NCI-H146 (cell line): ENCODE measurements around the gene MTOR.
"Not testable (repeated sequence)": the region's sequence is repeated elsewhere in the genome, so short reads cannot be mapped to it uniquely, and the experiment has no call there.

Source experiments
- DNase-seq: peaks from one replicate; lab custom pipeline; 2025; lab: John Stamatoyannopoulos, UW

The MTOR gene

DNA sequence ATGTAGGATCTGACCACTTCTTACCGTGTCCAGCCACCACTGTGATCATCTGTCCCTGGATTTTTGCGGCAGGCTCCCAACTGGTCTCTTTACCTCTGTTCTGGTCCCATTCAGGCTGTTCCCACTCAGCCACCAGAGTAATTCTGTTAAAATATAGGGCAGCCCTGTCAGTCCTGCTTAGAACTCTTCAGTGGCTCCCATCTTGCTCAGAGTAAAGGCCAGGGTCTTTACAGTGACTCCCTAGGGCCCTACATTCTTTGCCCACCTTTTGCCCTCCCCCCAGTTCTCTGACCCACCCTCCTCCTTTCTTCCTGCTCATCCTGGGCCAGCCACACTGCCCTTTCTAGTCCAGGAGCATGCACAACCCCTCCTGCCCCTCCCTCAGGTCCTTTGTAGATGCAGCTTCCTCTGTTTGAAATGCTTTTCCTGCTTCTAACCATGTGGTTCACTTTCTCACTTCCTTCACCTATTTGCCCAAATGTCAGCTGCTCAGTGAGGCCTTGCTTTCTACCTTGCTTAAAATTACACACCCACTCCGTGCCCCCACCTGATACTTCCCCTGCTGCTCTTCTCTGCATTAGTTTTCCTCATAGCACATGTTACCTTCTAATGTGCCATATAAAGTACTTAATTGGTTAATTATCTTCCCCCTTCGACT, 18.5 kb upstream of the MTOR start:
- DNase-seq: no peak

DNA sequence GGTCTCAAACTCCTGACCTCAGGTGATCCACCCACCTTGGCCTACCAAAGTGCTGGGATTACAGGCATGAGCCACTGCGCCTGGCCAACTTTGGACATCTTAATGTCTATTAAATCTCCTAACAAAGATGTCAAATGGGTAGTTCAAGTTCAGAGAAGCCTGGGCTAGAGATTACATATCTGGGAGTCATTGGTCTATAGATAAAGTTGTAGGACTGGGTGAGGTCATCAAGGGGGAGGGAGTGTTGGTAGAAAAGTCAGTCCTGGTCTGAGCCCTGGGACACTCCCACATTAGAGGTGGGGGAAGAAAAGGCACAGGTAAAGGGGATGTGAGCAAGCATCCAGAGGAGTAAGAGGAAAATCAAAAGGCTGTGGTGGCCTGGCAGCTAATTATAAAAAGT, 17.3 kb upstream of the MTOR start:
- DNase-seq: no peak

DNA sequence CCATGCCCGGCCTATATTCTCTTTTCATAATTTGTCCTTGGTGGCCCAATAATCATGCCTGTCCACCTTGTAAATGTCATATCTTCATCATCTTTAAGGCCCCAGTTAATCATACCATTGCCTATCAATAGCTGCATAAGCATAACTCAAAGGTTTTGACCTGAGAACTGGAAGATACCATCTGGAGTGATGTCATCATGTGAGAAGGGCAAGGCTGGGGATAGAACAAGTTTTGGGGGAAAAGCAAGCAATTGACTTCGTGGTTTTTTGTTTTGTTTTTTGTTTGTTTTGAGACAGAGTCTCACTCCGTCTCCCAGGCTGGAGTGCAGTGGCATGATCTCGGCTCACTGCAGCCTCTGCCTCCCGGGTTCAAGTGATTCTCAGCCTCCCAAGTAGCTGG, 16.8 kb upstream of the MTOR start:
- no peak for DNase-seq

DNA sequence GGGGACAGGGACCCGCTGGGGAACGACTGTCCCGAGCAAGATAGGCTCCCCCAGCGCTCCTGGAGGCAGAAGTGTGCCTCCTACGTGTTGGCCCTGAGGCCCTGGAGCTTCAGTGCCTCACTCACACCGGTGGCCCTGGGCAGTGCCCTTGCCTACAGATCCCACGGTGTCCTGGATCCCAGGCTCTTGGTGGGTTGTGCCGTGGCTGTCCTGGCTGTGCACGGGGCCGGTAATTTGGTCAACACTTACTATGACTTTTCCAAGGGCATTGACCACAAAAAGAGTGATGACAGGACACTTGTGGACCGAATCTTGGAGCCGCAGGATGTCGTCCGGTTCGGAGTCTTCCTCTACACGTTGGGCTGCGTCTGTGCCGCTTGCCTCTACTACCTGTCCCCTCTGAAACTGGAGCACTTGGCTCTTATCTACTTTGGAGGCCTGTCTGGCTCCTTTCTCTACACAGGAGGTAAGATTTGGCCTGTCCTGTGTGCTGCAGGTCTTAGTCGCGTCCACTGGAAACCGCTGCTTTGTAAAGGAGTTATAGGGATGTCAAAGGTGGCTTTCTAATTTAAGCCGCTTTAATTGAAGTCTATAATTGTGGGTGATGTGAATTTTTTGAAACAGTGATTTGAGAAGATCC, 11.4 kb upstream of the MTOR start:
- no peak for DNase-seq

DNA sequence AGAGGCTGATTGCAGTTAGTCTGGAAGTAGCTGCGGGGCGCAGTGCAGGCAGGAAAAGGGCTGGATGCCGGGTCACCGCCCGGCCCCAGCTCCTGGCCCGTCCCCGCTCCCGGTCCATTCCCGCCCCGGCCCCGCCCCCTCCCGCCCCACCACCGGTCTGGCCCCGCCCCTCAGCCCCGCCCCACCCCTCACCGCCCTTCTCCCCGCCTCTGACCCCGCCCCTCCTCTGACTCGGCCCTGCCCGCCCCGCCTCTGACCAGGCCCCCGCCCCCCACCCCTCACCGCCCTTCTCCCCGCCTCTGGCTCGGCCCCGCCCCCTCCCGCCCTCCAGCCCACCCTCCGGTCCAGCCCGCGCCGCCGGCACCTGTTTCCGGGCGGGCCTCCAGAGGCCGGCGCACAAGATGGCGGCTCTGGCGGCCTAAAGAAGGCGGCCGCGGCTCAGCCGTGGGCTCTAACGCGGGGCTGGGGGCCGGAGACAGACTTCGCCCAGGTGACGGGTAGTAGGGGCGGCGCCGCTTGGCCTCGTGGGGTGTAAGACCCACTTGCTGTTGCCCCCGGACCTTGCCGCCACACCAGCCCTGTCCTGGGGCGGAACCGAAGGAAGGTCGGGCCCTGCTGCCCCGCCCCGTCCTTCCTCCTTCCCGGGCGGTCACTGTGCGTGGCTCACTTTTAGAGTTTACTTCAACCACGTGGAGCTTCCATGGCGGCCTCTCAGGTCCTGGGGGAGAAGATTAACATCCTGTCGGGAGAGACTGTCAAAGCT, 10.7 kb upstream of the MTOR start, which contains the start of gene UBIAD1:
Gene UBIAD1, plus strand, starts transcription at position 367 of the 763 bp plus-strand sequence. Its CDS starts 334 bp downstream, at position 701.
- DNase-seq: peak; percentile 82

DNA sequence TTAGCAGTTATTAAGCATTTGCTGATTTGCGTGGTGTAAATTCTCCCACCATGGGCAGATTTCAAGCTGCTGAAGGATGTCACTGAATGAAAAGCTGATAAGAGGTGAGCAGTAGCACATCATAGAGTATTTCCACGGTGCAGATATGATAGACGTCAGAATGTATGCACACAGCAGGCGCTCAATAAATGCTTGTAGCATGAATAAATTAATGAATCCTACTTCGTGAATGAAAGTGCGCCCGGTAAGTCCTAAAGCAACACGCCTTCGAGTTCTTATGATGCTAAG, 10.1 kb upstream of the MTOR start:
- no peak for DNase-seq

DNA sequence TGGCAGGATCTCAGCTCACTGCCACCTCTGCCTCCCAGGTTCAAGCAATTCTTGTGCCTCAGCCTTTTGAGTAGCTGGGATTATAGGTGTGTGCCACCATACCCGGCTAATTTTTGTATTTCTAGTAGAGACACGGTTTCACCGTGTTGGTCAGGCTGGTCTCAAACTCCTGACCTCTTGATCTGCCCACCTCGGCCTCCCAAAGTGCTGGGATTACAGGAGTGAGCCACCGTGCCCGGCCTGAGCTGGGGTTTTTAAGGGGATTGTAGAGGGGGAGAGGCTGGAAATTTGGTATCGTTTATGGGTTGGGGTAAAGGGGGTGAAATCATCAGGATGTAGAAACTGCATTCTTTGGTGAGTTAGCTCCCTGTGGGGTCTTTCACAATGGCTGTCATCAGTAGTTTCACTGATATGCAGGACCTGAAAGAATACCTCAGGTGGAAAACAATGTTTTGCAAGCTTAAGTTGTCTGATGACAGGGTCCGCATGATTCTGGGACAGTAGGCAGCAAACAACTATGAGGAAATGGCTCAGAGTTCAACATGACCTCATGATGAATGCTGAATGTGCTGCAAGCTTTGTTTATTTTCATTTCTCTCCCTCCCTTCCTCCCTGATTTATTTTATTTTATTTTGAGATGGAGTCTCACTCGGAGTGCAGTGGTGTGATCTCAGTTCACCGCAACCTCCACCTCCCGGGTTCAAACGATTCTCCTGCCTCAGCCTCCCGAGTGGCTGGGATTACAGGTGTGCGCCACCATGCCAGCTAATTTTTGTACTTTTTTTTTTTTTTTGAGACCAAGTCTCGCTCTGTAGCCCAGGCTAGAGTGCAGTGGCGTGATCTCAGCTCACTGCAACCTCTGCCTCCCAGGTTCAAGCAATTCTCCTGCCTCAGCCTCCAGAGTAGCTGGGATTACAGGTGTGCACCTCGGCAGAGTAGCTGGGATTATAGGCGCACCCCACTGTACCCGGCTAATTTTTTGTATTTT, 5.3 kb upstream of the MTOR start:
- not testable (repeated sequence) for DNase-seq

DNA sequence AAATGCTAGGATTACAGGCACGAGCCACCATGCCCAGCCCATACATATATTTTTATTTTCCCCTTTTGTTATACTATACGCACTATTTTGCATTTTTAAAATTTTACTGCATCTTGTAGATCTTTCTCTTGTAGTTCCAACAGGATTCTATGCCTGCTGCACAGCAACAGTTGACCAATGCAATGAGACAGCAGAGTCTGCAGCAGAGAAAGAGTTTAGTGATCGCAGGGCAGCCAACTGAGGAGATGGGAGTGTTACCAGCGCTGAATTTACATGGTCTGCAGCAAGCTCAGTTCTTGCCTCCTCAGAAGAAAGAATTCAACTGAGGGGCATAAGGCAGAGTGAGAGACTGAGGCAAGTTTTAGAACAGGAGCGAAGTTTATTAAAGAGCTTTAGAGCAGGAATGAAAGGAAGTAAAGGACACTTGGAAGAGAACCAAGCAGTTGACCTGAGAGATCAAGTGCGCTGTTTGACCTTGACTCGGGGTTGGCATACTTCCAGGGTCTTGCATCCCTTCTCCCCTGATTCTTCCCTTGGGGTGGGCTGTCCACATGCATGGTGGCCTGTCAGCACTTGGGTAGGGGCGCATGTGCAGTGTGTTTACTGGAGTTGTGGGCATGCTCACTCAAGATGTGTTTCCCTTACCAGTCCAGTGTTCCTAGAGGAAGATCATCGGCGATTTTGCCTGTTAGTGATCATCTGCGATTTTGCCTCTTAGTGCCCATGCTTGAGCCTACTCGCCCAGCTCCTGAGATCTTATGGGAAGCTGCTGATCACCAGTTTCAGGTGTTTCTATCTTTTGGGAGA, 4.1 kb upstream of the MTOR start:
- no peak for DNase-seq

DNA sequence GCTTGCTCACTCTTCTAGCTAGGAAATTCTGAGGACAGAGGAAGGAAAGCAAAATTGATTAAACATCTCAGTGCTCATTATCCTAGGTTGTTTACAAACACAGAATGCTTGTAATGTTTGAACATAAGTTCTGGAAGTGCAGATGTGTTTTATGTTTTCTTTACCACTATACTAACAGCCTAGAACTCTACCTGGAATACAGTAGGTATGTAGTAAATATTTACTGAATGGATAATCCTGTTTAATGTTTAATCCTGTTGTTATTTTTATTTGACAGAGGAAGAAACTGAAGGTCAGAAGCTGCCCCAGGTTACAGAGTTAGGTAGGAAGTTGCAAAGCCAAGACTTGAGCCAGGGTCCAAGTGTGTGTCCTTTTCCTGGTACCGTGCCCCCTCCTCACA, 6.1 kb downstream of the MTOR start:
- no peak for DNase-seq

DNA sequence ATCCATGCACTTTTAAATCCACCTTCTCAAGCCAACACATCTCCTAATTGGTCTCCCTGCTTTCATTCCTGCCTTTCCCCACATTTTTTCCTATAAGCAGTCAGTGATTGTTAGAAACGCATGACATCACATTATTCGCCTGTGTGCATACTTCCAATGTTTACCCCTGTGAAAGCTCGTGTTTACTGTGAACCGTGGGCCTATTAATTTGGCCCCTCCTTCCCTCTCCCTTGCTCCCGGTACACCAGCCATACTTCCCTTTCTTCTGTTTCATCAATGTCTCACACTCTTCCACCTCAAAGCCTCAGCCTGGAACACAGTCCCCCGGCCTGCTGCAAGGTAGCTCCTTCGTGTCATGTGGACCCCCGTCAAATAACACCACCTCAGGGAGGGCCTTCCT, 9.1 kb downstream of the MTOR start:
- DNase-seq: no peak

DNA sequence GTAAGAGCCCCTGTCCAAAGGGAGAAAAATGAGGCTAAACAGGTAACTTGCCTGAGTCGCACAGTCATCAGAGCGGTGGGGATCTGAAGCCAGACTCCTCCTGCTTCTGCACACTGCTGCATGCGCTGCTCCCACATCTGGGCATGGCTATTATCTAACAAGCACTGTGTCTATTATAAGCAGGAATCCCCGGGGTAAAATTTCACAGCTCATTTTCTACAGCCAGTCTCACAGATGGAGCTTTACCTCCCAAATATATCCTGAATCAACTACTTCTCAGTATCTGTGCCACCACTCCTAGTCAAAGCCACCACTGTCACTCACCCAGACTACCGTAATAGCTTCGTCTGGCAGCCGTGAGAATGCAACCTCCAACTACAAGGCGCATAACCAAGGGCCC, 9.8 kb downstream of the MTOR start:
- DNase-seq: no peak

DNA sequence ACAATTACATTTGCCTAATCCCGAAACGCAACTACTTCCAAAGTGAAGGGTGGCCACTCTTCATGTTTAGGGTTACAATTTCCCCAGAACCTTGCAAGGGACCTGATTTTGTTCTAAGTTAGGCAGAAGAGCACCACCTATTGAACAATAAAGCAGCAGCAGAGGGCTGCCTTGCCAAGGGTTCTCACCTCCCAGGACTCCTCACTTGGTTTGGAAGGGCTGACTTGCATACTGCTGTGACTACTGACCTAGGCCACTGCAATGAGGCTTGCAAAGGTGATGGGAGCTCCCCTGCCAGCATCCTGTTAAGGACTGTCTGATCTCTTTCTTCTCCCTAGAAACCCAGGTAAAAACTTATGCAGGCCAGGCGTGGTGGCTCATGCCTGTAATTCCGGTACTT, 14.2 kb downstream of the MTOR start:
- DNase-seq: no peak

DNA sequence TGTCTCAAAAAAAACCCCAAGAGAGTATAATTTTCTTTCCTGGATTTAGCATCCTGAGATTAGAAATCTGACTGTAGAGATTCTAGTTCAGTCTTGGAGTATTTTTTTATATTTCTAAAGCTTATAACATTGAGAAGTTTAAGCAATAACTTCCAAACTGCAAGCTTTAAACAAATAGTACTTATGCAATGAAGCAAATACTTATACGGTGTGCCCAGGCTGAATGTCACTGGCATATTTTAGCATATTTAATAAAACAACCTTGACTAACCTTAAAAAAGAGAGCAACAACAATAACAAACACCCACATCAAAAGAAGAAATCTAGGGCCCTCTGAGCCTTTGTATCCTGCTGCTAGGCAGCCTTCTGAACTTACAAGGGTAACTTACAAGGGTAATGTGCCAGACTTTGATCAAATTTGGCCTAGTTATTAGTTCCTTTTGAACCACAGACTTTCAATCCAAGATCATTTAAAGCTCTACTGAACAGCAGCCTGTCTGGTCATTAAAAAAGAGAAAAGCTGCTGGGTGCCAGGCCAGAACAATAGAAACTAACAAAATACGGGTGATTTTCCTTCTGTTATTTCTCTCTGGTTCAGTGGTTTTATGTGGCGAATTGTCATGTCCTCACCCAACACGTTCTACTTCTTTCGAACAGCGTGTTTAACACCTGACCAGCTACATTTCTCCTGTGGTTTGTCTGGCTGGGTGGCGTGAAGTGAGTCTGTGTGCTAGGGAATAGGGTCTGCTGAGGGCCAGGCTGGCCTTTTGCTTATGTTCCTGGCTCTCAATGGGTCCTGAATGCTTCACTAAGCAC, 16.2 kb downstream of the MTOR start:
- no peak for DNase-seq

DNA sequence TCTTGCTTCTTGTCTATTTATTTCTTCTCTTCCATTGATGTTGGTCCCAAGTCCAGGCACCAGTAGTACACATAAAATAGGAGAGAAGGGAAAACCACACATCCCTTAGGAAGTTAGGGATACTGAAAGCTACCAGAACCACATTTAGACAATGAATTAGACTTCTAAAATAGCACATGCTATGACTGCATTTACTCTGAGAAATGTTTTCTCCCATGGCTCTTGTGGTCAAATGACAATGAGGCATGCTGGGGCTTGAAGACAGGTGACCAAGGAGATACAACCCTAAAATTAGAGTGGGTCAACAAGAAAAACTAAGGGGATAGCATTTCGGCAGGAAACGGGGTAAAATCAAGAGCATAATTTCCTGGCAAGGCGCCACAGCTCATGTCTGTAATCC, 17.1 kb downstream of the MTOR start:
- no peak for DNase-seq

DNA sequence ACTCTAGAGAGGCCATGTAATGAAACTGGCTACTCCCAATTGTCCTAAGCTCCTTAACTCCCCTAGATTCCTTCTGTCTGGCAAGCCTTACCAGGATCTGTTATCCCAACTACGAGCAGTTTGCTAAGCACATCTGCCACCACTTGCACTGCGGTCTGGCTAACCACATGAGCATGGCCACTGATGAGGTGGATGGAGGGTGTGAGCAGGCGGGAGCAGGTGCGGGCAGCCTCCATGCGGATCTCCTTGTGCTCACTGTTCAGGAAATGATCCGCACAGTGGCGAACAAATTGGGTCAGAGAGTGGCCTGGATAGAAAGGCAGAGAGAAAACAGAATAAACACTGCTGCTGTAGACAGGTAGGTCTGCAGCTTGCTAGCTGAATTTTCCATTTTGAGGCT, 24.0 kb downstream of the MTOR start:
- no peak for DNase-seq

DNA sequence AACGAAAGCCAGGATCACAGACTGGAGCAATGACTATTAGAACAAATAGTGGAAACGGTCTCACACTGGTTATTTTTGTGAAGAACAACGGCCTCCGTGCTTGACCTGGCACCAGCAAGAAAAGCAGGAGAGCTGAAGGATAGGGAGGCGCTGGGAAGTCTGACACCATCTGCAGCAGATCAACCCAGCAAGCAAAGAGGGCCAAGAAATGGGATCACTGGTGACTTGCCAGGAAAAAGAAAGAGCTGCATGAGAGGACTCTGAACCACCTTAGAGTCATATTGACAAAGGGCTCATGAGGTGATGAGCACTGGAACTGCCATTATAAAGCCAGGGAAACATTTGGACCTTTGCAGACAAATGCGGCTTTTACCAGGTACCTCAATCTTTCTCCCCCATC, 25.0 kb downstream of the MTOR start:
- DNase-seq: no peak

DNA sequence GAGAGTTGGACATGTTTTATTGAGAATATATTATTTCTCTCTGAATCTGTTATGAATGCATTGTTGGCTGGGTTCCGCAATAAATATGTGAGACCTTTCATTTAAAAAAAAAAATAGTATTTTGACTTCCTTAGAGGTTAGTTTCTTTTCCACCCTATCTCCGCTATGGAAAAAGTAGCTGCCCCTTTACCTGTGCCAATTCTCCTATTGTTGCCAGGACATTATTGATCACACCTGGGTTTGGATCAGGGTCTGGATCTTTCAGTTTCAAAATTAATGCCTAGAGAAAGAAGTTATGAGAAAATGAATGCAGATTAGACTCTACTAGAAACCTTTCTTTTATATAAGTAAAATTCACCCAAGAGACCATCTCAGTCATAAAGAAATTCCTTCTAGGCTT, 29.1 kb downstream of the MTOR start:
- DNase-seq: no peak

DNA sequence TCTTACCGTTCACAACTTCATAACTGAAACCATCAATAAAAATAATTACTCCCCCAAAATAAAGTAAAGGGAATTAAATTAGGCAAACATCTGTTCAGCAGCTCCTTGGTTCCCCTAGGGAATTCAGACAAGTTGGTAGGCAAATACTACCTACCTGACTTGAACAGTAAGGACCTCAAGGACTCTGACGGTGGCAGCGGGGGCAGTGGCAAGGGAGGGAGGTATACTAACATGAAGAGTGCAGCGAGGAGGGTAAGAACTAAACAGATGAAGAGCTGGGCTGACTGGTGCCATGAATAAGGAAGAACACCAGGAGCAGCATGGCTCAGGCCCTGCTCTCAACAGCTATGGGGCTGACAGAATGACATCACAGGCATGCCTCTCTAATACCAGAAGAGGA, 33.1 kb downstream of the MTOR start:
- no peak for DNase-seq

DNA sequence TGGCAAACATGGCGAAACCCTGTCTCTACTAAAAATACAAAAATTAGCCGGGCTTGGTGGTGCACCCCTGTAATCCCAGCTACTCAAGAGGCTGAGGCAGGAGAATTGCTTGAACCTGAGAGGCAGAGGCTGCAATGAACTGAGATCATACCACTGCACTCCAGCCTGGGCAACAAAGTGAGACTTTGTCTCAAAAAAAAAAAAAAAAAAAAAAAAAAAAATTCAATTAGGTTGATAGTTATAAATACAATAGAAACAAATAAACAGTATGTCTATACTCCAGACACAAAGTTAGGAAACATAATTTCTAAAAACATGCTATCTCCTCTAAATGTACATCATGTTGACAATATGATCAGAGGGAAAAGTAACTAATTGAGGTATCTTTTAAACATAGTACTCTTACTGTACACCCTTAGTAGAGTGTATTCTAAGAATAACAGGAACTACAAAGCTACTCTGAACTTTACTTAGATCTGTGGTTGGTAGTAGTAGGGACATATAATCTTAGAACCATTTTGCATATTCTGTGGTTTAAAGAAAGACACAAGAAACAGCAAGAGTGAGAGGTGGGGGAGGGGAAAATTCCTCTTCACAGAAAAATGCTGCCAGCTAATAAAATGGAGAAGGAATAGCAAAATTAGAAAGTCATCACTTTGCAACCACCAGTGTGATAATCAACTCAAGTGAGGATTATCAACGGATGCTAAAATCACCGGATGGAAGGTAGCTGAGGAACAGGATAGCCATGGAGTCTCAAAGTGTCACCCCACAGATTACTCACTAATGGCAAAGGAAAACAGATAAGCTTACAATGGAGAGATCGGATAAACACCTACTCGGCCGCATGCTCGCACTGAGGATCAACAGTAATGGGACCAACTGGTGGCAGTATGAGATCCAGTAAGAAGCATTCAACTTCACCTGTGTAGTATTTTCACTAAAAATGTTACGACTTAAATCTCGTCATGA, 35.0 kb downstream of the MTOR start:
- DNase-seq: no peak
